AG10803 (cell line): ENCODE measurements around the gene SH3TC1.

ENCODE experiments used
- DNase-seq: peaks from one replicate; pipeline ENCODE4 v3.0.0; 2010; ENCODE audit warnings: low read depth
- H3K4me3 ChIP-seq: 2 replicates; pipeline ENCODE4 v1.5.1; 2011; ENCODE audit warnings: mild to moderate bottlenecking, low read length, control low read depth
- CTCF ChIP-seq: conservative IDR thresholded peaks from 2 replicates; pipeline ENCODE4 v1.5.1; 2011; ENCODE audit warnings: mild to moderate bottlenecking, low read length, control low read depth, inconsistent platforms

SH3TC1 gene

DNA sequence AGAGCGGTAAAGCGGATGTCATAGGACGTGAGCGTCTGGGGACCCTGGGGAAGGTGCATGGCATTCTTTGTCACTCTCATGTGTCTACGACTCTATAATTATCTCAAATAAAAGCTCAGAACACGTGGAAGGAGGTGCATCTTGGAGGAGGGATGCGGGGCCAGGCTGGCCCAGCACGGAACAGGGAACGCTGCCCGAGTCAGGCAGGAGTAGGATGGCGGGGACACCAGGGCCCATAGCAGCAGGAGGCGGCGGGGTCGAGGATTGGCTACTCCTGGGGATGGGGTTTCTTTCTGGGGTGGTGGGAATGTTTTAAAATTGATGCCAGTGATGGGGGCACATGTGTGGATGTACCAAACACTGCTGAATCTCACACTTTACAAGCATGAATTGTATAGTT is 65.0 kb downstream of the SH3TC1 start:
- H3K4me3 ChIP-seq, result no peak overlapping the region
- no peak for TF ChIP-seq CTCF
- DNase-seq, result no peak

DNA sequence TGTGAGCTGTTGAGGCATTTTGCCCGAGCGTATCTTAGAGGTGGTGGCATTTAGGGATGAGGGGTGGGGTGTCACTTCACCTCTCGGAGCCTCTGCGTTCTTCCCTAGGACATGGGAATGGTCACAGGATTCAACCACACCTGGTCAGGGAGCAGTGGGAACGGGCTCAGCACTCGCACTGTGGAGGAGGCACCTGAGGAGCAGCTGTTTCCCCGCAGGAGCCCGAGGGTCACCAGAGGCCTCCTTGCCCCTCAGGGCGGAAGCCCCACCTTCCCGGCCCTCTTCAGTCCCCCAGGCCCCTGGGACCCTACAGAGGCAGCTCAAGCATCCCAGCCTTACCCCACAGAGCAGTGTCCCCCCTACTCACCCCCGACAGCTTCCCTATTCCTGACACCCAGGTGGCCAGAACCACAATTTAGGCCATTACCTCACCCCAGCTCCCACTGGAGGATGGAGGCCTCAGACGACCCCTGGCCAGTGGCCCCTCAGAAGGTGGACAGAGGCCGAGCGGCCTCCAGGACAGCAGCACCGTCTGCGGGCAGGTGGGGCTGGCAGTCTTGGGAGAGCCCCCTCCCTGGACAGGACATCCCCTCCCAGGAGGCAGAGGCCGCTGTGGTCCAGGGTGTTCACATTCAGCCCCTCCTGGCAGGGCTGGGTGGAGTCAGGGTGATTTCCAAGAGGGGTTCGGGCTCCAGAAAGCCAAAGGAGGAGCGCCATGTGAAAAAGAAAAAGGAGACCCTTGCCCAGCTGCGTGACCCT is 66.3 kb downstream of the SH3TC1 start:
- no peak for TF ChIP-seq CTCF
- no peak overlapping the region for H3K4me3 ChIP-seq
- DNase-seq, result no peak

- no peak for TF ChIP-seq CTCF
- no peak for DNase-seq
- no peak overlapping the region for H3K4me3 ChIP-seq
Measured at GRCh38 chr4:8266088-8266487, 67.0 kb downstream of the SH3TC1 start.

GRCh38 chr4:8266508-8266907 is 67.4 kb downstream of the SH3TC1 start:
- no peak for DNase-seq
- H3K4me3 ChIP-seq, result no peak overlapping the region
- TF ChIP-seq CTCF, result no peak

- peak; percentile 44 for DNase-seq
- peak; percentile 65 for TF ChIP-seq CTCF
- H3K4me3 ChIP-seq, result no peak overlapping the region
Measured at GRCh38 chr4:8267077-8267476, 68.0 kb downstream of the SH3TC1 start.

GRCh38 chr4:8268211-8268610 is 69.1 kb downstream of the SH3TC1 start:
- no peak for DNase-seq
- no peak for TF ChIP-seq CTCF
- no peak overlapping the region for H3K4me3 ChIP-seq

DNA sequence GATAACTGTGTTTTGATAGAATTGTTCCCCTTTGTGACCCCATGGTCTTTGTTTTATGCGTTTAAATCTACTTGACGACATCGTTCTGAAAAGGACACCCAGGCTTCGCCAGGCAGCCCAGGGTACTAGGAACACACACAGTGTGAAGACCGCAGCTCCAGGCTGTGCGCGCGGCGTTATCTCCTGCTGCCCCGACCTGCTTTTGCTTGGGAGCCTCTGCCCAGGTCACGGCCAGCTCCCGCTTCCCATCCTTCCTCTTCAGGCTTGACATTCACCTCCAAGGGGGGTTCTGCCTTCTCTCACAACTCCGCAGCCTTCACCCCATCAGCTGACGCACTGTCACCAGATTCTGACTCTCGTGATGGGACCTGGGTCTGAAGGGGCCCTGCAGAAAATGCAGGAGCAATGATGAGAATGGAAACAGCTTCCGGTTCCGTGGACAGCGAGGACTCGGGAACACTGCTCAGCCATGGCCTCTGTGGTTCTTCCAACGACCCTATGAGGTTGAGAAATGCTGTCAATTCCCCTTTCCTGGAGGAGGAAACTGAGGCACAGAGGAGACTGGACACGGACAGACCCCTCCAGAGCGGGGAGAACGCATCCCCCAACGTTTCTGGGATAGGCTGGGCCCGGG is 69.9 kb downstream of the SH3TC1 start:
- no peak for DNase-seq
- TF ChIP-seq CTCF, result no peak
- no peak overlapping the region for H3K4me3 ChIP-seq
